Measurements from ENCODE around the gene ANKRD55. TPM values are rescaled to one million over a fixed set of nuclear protein-coding genes. Genes with fewer than 3 reads are reported as not detected.

Gene ANKRD55
- total and polyA plus RNA-seq, 2 of the 8 experiments (the other 6 are each of a cell fraction or from before 2014, with no cell fraction given), result not detected

GRCh38 chr5:56207537-56207936 is 25.6 kb downstream of the ANKRD55 start:
- Histone ChIP-seq H2BK5ac (ENCODE audit: low read depth, low read length) (no peak overlapping the region), H3K27ac (ENCODE audit: low read depth, low read length) (no peak overlapping the region), H3K4me1 (replicated peaks in 1 of 4; ENCODE audit: control insufficient read depth in 3 of 4, insufficient read depth in 4 of 4, low read length in 3 of 4) (no peaks in the 10 kb centered on the region), H4K8ac (ENCODE audit: extremely low read depth, insufficient read depth, low read length) (no peak overlapping the region), H2AFZ (ENCODE audit: low read length) (no peak overlapping the region), H3K18ac (ENCODE audit: extremely low read depth, low read length) (no peak overlapping the region), H3K9me3 (ENCODE audit: insufficient read depth in 2 of 2, low read depth in 1 of 2, low read length in 1 of 2) (no peaks in the 10 kb centered on the region), H3K14ac (ENCODE audit: insufficient read length) (no peak overlapping the region), H4K91ac (replicated peaks; ENCODE audit: insufficient read length, low read length) (no peak overlapping the region), H2BK15ac (ENCODE audit: low read length) (no peak overlapping the region), H3K4ac (replicated peaks; ENCODE audit: insufficient read length, low read depth, low read length) (no peak overlapping the region), H3K23ac (ENCODE audit: insufficient read length) (no peak overlapping the region), H3K36me3 (ENCODE audit: control insufficient read depth in 2 of 4, insufficient read depth in 4 of 4, low read length in 3 of 4) (no peaks in the 10 kb centered on the region), H3K4me3 (ENCODE audit: extremely low read depth in 1 of 4, insufficient read depth in 2 of 4, low read depth in 3 of 4, low read length in 4 of 4) (no peak overlapping the region), H3K79me1 (ENCODE audit: low read depth, low read length) (no peaks in the 10 kb centered on the region), H3K23me2 (ENCODE audit: low read depth, low read length) (no peaks in the 10 kb centered on the region), H4K5ac (ENCODE audit: insufficient read length, low read depth, low read length) (no peak overlapping the region), H2BK12ac (ENCODE audit: low read depth, low read length) (no peak overlapping the region), H3K9ac (replicated peaks in 1 of 4; ENCODE audit: extremely low read depth in 1 of 4, low read depth in 3 of 4, low read length in 3 of 4) (no peak overlapping the region), H2BK20ac (ENCODE audit: low read length) (no peak overlapping the region), H3K4me2 (ENCODE audit: insufficient read depth in 1 of 2, low read depth in 2 of 2, low read length in 2 of 2) (no peak overlapping the region), H3K79me2 (ENCODE audit: control insufficient read depth in 1 of 2, insufficient read depth in 2 of 2, low read length in 2 of 2) (no peaks in the 10 kb centered on the region), H3K56ac (replicated peaks; ENCODE audit: insufficient read length, low read depth, low read length) (no peak overlapping the region), H3K27me3 (replicated peaks in 1 of 4; ENCODE audit: control insufficient read depth in 3 of 4, extremely low read depth in 1 of 4, insufficient read depth in 3 of 4, low read length in 3 of 4) (no peaks in the 10 kb centered on the region), H2AK5ac (ENCODE audit: low read depth, low read length) (no peak overlapping the region), H2BK120ac (replicated peaks; ENCODE audit: low read depth, low read length) (no peak overlapping the region), H4K20me1 (replicated peaks in 1 of 2; ENCODE audit: control insufficient read depth in 1 of 2, insufficient read depth in 2 of 2, low read length in 2 of 2) (no peaks in the 10 kb centered on the region)
- 84% methylated on average over 2 of the region's 2 CpGs; no CpG with 5 or more reads in 1 of the 2 experiments for WGBS, 2 experiments (ENCODE audit: extremely low coverage in 1 of 2, insufficient coverage in 1 of 2, insufficient read length in 1 of 2, insufficient replicate concordance in 2 of 2, low coverage in 1 of 2, low lambda C conversion rate in 2 of 2, missing lambda C conversion rate in 1 of 2)
- TF ChIP-seq RAD21 (IDR thresholded peaks at IDR 0.05 in 1 of 2, conservative IDR thresholded peaks at IDR 0.05 in 1 of 2; ENCODE audit: low read depth in 2 of 2, low read length in 2 of 2) (no peak), SIX5 (IDR thresholded peaks at IDR 0.05; ENCODE audit: low read depth, low read length) (no peak), ASH2L (IDR thresholded peaks at IDR 0.05; ENCODE audit: low read length) (no peak), KDM5A (IDR thresholded peaks at IDR 0.05; ENCODE audit: low read length) (no peak), BCL11A (IDR thresholded peaks at IDR 0.05; ENCODE audit: low read depth in 2 of 2, low read length in 2 of 2) (no peak), PHF8 (conservative IDR thresholded peaks at IDR 0.05; ENCODE audit: low read depth, low read length) (no peak), EGR1 (IDR thresholded peaks at IDR 0.05; ENCODE audit: borderline replicate concordance, low read depth, low read length) (no peak), SUZ12 (IDR thresholded peaks at IDR 0.05; ENCODE audit: low read length) (no peak), SP4 (IDR thresholded peaks at IDR 0.05; ENCODE audit: low read length) (no peak), BACH1 (IDR thresholded peaks at IDR 0.05; ENCODE audit: low read length) (no peak), TAF7 (optimal IDR thresholded peaks at IDR 0.05; ENCODE audit: borderline replicate concordance, low read depth, low read length) (no peak), MAX (IDR thresholded peaks at IDR 0.05) (no peak), HDAC6 (IDR thresholded peaks at IDR 0.05; ENCODE audit: low read depth, low read length) (no peak), POLR2AphosphoS5 (IDR thresholded peaks at IDR 0.05; ENCODE audit: low read depth, low read length) (no peak)
- no peak for DNase-seq (ENCODE audit: low read depth in 1 of 2, low spot score in 2 of 2)
- FAIRE-seq, result no peak
- ChIA-PET POLR2A (ENCODE audit: partially characterized antibody) (no interaction called here), CTCF (ENCODE audit: partially characterized antibody) (interaction anchor here (0.6 kb wide), 1 partner anchor 900 kb away, joined by 3 read pairs; the partner anchor contains the start of gene MTREX)
